H9 (cell line): ENCODE results near the gene MCM8. TPM values are rescaled to one million over a fixed set of nuclear protein-coding genes. Genes with fewer than 3 reads are reported as not detected.

ENCODE experiments used
- DNase-seq: peaks from one replicate; pipeline ENCODE4 v3.0.0-alpha.2; 2017
- H2AFZ ChIP-seq: one replicate; pipeline ENCODE4 v1.6.1; 2013; ENCODE audit warnings: mild to moderate bottlenecking, low read length, control low read depth, moderate library complexity
- H2AK5ac ChIP-seq: 2 replicates; pipeline ENCODE4 v1.6.1; 2013; ENCODE audit warnings: low read length, control low read depth, mixed read lengths; ENCODE audit not compliant: insufficient read length
- H2BK120ac ChIP-seq: one replicate; pipeline ENCODE4 v1.6.1; 2013; ENCODE audit warnings: low read depth, mild to moderate bottlenecking, low read length, control low read depth, inconsistent platforms; ENCODE audit not compliant: poor library complexity, severe bottlenecking
- H2BK12ac ChIP-seq: 2 replicates; pipeline ENCODE4 v1.6.1; 2013; ENCODE audit warnings: low read length, control low read depth, mixed read lengths, low read depth; ENCODE audit not compliant: insufficient read length
- H2BK15ac ChIP-seq: 2 replicates; pipeline ENCODE4 v1.6.1; 2013; ENCODE audit warnings: low read depth, low read length, control low read depth
- H2BK20ac ChIP-seq: one replicate; pipeline ENCODE4 v1.6.1; 2013; ENCODE audit warnings: low read depth, mild to moderate bottlenecking, low read length, control low read depth, inconsistent platforms; ENCODE audit not compliant: poor library complexity, severe bottlenecking
- H2BK5ac ChIP-seq: 2 replicates; pipeline ENCODE4 v1.6.1; 2013; ENCODE audit warnings: low read length, control low read depth, mixed read lengths; ENCODE audit not compliant: insufficient read length
- H3K14ac ChIP-seq: 2 replicates; pipeline ENCODE4 v1.6.1; 2013; ENCODE audit warnings: low read length, control low read depth; ENCODE audit not compliant: insufficient read depth
- H3K18ac ChIP-seq: 2 replicates; pipeline ENCODE4 v1.6.1; 2013; ENCODE audit warnings: low read depth, mild to moderate bottlenecking, mixed read lengths, low read length, control low read depth; ENCODE audit not compliant: insufficient read length
- H3K23ac ChIP-seq: 2 replicates; pipeline ENCODE4 v1.6.1; 2013; ENCODE audit warnings: low read length, control low read depth, mixed read lengths, low read depth; ENCODE audit not compliant: insufficient read length
- H3K23me2 ChIP-seq: 2 replicates; pipeline ENCODE4 v1.6.1; 2013; ENCODE audit warnings: low read depth, mild to moderate bottlenecking, mixed read lengths, low read length, control low read depth; ENCODE audit not compliant: insufficient read length, poor library complexity, severe bottlenecking
- H3K27ac ChIP-seq: 2 replicates; pipeline ENCODE4 v1.5.1; 2013; ENCODE audit warnings: low read length, control low read depth, mixed read lengths, low read depth; ENCODE audit not compliant: insufficient read length
- H3K27me3 ChIP-seq: 2 replicates; pipeline ENCODE4 v1.6.1; 2013; ENCODE audit warnings: low read length, control low read depth, inconsistent platforms; ENCODE audit not compliant: insufficient read depth
- H3K4ac ChIP-seq: 2 replicates; pipeline ENCODE4 v1.6.1; 2013; ENCODE audit warnings: low read depth, mild to moderate bottlenecking, control low read depth, inconsistent platforms, low read length, moderate library complexity
- H3K4me1 ChIP-seq: 2 replicates; pipeline ENCODE4 v1.6.1; 2013; ENCODE audit warnings: low read length, control low read depth, inconsistent platforms; ENCODE audit not compliant: insufficient read depth
- H3K4me2 ChIP-seq: 2 replicates; pipeline ENCODE4 v1.6.1; 2013; ENCODE audit warnings: low read length, control low read depth, mixed read lengths; ENCODE audit not compliant: insufficient read length, insufficient read depth
- H3K56ac ChIP-seq: 2 replicates; pipeline ENCODE4 v1.6.1; 2013; ENCODE audit warnings: low read depth, mild to moderate bottlenecking, mixed read lengths, low read length, control low read depth; ENCODE audit not compliant: insufficient read length
- H3K79me1 ChIP-seq: 2 replicates; pipeline ENCODE4 v1.6.1; 2013; ENCODE audit warnings: low read depth, mild to moderate bottlenecking, moderate library complexity, low read length, control low read depth, inconsistent platforms; ENCODE audit not compliant: insufficient read depth, poor library complexity, severe bottlenecking
- H3K79me2 ChIP-seq: 2 replicates; pipeline ENCODE4 v1.6.1; 2013; ENCODE audit warnings: low read length, control low read depth, inconsistent platforms; ENCODE audit not compliant: insufficient read depth
- H3K9ac ChIP-seq: 2 replicates; pipeline ENCODE4 v1.6.1; 2013; ENCODE audit warnings: low read length, control low read depth, mixed read lengths; ENCODE audit not compliant: insufficient read length; ENCODE audit errors: extremely low read depth
- H3K9me3 ChIP-seq: one replicate; pipeline ENCODE4 v1.6.1; 2013; ENCODE audit warnings: low read depth, low read length, inconsistent platforms; ENCODE audit not compliant: control insufficient read depth
- H3T11ph ChIP-seq: one replicate; pipeline ENCODE4 v1.6.1; 2013; ENCODE audit warnings: mild to moderate bottlenecking, low read length, control low read depth, inconsistent platforms
- H4K20me1 ChIP-seq: one replicate; pipeline ENCODE4 v1.6.1; 2013; ENCODE audit not compliant: control insufficient read depth, insufficient read length, insufficient read depth
- H4K5ac ChIP-seq: 2 replicates; pipeline ENCODE4 v1.6.1; 2013; ENCODE audit warnings: low read depth, mild to moderate bottlenecking, mixed read lengths, low read length, control low read depth; ENCODE audit not compliant: insufficient read length
- H4K8ac ChIP-seq: replicated peaks from 2 replicates; pipeline ENCODE4 v1.6.1; 2013; ENCODE audit warnings: low read length, control low read depth, mixed read lengths, low read depth; ENCODE audit not compliant: insufficient read length
- H4K91ac ChIP-seq: 2 replicates; pipeline ENCODE4 v1.6.1; 2013; ENCODE audit warnings: low read depth, mild to moderate bottlenecking, moderate library complexity, mixed read lengths, low read length, control low read depth; ENCODE audit not compliant: insufficient read length
- H3K27ac Mint-ChIP-seq, 3 experiments: 2 replicates in 2 of 3; 3 replicates in 1 of 3; pipeline ENCODE4 v1.8.0; 2020 to 2021; ENCODE audit warnings: mixed read lengths in 3 of 3, mild to moderate bottlenecking in 1 of 3, moderate library complexity in 1 of 3
- H3K27me3 Mint-ChIP-seq: 2 replicates; pipeline ENCODE4 v1.8.0; 2021; ENCODE audit warnings: low read depth, mild to moderate bottlenecking, moderate library complexity, mixed read lengths
- H3K36me3 Mint-ChIP-seq, 3 experiments: 2 replicates in 2 of 3; 3 replicates in 1 of 3; pipeline ENCODE4 v1.8.0; 2020 to 2021; ENCODE audit warnings: low read depth in 3 of 3, mixed read lengths in 3 of 3; ENCODE audit not compliant: insufficient read depth in 1 of 3
- H3K4me1 Mint-ChIP-seq, 2 experiments: 2 replicates each; pipeline ENCODE4 v1.8.0; 2020; ENCODE audit warnings: mixed read lengths in 2 of 2
- H3K4me3 Mint-ChIP-seq, 2 experiments: 2 replicates in 1 of 2; 3 replicates in 1 of 2; pipeline ENCODE4 v1.8.0; 2020 to 2021; ENCODE audit warnings: mild to moderate bottlenecking in 2 of 2, mixed read lengths in 2 of 2, moderate library complexity in 1 of 2
- H3K9me3 Mint-ChIP-seq, 2 experiments: 2 replicates in 1 of 2; 3 replicates in 1 of 2; pipeline ENCODE4 v1.8.0; 2020; ENCODE audit warnings: mild to moderate bottlenecking in 2 of 2, mixed read lengths in 2 of 2, moderate library complexity in 1 of 2
- WGBS: extraction: QIAGEN DNeasy Blood & Tissue Kit; methylation state at CpG from one replicate; pipeline ENCODE4 v1.1.7; 2013; ENCODE audit warnings: missing lambda C conversion rate, low lambda C conversion rate, mixed read lengths; ENCODE audit not compliant: insufficient read length; ENCODE audit errors: extremely low coverage; 5-methylcytosine and 5-hydroxymethylcytosine counted together
- total RNA-seq: library from RNA; stranded (reverse); gene quantifications from 2 replicates; pipeline ENCODE4 v1.2.1, GENCODE V29; 2021
- TF ChIP-seq, protein P1 (sequence below): fragments of 200-600 bp; sonication (generic); conservative IDR thresholded peaks from 3 replicates; pipeline ENCODE4 v1.8.0; 2021; ENCODE audit warnings: antibody characterized with exemption, mild to moderate bottlenecking

MCM8 gene
- total RNA-seq, 1 experiment from 2014 or later: 32.2 TPM

DNA sequence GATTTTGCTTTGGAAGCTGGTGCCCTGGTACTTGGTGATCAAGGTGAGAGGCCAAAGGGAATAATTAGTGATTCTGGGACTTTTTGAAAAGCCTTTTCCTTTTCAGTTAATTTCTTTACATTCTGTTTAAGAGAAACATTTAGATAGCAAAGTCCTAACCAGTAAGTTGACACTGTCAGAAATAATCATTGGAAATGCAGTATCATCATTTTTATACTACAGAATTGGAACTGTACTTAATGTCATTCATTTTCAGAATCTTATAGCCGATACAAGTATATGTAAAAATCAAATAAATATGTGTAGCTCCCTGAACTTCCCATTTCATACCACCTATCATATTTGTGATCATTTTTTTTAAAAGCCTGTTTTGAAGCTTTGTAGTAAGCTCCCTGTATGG, 27.5 kb downstream of the MCM8 start:
- no peak overlapping the region for H2BK5ac ChIP-seq
- Mint-ChIP-seq H3K27ac (no peak overlapping the region), H3K4me1 (no peaks in the 10 kb centered on the region), H3K9me3 (no peaks in the 10 kb centered on the region), H3K36me3 (peaks cover 22 to 66% (median 58%) of the 10 kb centered on the region in 3 experiments; a peak in 6 of 7 replicates), H3K27me3 (peaks cover 12% of the 10 kb centered on the region), H3K4me3 (no peak overlapping the region)
- no peak overlapping the region for H4K91ac ChIP-seq
- H2BK15ac ChIP-seq: no peak overlapping the region
- no peaks in the 10 kb centered on the region for H3K79me2 ChIP-seq
- H2AK5ac ChIP-seq: no peak overlapping the region
- H3K27me3 ChIP-seq: no peaks in the 10 kb centered on the region
- no peak overlapping the region for H2BK12ac ChIP-seq
- no peaks in the 10 kb centered on the region for H3K4me1 ChIP-seq
- H3K23ac ChIP-seq: no peak overlapping the region
- H3K27ac ChIP-seq: no peak overlapping the region
- no CpG with 5 or more reads among the region's 1 CpG for WGBS
- TF ChIP-seq, protein P1, sequence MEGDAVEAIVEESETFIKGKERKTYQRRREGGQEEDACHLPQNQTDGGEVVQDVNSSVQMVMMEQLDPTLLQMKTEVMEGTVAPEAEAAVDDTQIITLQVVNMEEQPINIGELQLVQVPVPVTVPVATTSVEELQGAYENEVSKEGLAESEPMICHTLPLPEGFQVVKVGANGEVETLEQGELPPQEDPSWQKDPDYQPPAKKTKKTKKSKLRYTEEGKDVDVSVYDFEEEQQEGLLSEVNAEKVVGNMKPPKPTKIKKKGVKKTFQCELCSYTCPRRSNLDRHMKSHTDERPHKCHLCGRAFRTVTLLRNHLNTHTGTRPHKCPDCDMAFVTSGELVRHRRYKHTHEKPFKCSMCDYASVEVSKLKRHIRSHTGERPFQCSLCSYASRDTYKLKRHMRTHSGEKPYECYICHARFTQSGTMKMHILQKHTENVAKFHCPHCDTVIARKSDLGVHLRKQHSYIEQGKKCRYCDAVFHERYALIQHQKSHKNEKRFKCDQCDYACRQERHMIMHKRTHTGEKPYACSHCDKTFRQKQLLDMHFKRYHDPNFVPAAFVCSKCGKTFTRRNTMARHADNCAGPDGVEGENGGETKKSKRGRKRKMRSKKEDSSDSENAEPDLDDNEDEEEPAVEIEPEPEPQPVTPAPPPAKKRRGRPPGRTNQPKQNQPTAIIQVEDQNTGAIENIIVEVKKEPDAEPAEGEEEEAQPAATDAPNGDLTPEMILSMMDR: no peak
- no peaks in the 10 kb centered on the region for H3K23me2 ChIP-seq
- no peak overlapping the region for H3K14ac ChIP-seq
- no peaks in the 10 kb centered on the region for H3K79me1 ChIP-seq
- H4K20me1 ChIP-seq: no peaks in the 10 kb centered on the region
- no peak overlapping the region for H4K8ac ChIP-seq
- no peak overlapping the region for H2BK120ac ChIP-seq
- no peak overlapping the region for H3K4me2 ChIP-seq
- no peak overlapping the region for H4K5ac ChIP-seq
- no peak overlapping the region for H2BK20ac ChIP-seq
- no peak overlapping the region for H3T11ph ChIP-seq
- no peak overlapping the region for H3K56ac ChIP-seq
- H3K4ac ChIP-seq: no peak overlapping the region
- H3K18ac ChIP-seq: no peak overlapping the region
- H3K9me3 ChIP-seq: no peaks in the 10 kb centered on the region
- H2AFZ ChIP-seq: no peak overlapping the region
- no peak overlapping the region for H3K9ac ChIP-seq
- DNase-seq: no peak
